Measurements from ENCODE around the gene CEBPE.

The CEBPE gene

GRCh38 chr14:23074906-23075305 is 44.1 kb downstream of the CEBPE start:
- no peak for DNase-seq

GRCh38 chr14:23071921-23072539 is 47.0 kb downstream of the CEBPE start:
- DNase-seq = no peak

DNA sequence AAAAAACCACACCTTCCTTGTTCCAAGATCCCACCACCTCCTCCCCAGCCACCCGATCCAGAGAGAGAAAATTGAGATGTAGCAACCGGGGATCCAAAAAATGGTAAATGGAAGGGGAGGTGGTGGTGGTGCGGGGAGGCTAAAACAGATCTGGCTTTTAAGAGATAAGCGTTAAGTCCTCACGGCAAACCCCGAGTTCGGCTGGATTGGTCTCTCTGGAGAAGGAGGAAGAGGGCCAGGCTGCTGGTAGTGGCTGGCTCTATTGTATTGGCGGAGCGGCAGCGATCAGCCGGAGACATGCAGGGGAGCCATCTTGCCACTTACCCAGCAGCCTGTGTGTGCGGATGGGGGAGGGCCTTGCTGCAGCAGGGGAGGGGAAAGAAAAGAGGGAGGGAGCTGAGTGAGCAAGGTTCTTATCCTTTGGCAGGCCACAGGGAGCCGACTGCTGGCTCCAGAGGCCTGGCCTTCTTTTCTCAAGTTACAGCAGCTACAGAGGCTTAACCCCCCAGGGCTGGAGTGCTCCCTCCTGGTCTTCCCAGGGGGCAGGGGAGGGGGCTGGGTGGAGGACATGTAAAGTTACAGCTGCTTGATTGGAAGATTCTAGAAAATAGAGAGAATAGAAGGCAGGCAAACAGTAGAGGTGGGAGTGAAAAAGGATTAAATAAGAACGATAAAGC is 47.7 kb downstream of the CEBPE start:
- peak; percentile 74 for DNase-seq

DNA sequence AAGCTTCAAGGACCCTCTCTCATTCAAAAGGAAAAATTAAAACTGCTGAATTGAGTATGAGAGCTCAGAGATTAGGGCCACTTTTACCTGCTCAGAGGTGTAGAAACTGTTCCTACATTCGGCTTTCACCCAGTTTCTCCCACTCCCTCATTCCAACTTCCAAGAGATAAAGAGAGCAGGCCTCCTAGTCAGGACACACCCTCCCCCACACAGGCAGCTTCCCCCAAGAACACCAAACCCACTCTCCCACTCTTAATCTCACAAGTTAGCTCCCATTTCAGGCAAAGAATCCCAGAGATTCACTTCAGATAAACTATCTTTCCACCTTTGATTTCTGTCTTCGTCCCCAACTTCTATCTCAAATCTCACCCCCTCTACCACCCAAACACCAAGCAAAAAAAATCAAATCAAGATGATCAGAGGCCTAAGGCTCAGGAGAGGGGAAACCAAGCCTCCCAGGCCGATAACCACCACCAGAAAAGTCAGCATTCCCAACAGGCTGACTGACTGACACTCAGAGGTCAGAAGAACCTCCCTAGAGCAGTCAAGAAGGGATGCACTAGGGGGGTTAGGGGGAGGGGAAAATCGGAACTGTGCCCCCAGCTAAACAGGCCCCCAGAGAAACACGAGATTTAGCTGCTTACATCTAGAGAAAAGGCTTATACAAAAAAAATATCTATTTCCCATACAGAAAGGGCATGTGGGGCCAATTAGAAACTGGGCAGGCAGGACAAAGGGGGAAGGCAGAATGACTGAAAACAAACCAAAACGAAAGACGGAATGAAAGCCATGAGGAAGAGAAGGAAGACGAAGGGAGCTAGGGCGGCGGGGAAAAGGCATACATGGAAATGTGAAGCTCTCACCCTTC is 48.6 kb downstream of the CEBPE start:
- DNase-seq = no peak

DNA sequence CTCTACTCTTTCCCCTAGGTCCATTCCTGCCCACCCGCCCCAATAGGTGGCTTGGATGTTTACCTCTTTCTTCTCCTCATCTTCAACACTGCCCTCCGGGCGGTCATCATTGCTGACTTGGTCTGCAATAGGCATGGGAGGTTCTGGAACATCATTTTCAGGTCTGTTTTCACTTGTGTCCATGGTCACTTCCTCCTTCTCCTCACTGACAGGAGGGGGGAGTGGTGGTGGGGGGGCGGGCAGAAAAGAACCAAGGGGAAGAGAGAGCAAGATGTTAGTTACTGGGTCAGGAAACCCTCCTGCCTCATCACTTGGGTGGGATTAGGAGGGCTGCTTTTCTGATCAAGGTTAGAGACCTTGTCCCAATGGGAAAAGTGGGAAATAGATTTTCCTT is 49.6 kb downstream of the CEBPE start:
- DNase-seq = no peak

GRCh38 chr14:23068789-23069412 is 50.2 kb downstream of the CEBPE start:
- peak; percentile 59 for DNase-seq

DNA sequence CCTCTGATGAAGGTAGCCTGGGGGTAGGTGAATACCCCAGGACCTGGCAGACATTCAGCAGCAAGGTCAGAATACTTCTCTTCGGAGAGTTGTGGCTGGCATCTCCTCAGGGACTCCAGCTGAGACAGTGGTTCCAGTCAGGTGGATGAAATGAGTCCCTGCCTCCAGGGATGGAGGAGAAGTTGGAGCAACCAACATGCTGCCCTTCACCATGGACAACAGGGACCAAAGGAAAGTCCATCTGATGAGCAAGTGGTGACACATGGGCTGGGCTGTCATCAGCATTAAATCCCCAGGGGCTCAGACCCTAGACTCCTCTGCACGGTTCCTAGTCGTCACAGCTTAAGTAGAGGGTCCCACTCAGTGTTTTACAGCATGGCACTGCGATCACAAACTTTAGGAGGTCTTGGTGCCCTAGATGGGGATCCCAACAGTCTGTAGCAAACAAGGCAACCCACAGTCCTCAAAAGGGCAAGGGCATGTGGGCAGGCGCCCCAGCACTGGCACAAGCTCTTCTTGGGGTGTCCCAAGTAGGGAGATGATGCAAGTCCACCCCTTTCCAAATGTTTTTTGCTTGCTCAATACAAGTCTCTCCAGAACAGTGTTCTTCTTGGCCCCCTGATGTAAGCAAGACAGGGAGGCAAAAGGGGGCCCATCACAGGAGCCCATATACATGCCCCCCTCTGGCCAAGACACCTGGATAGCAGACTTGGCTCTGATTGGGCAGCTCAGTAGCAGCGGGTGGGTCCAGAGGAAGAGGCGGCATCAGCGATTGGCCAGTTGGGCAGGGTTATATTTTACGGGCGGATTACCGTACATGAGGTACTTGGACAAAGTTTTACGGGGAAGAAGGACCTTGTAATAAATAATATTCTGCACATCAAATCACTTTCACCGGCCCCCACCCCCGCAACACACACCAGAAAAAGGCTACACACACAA is 50.9 kb downstream of the CEBPE start:
- no peak for DNase-seq

All from activated CD4-positive, CD25-positive, alpha-beta regulatory T cell treated with anti-CD3 and anti-CD28 coated beads, Interleukin-2, amount 50 U/mL, for 72 hours (primary cell).